Left ventricle myocardium inferior (tissue), 1 donor: ENCODE results near the gene SRPX. TPM values are rescaled to one million over a fixed set of nuclear protein-coding genes. Genes with fewer than 3 reads are reported as not detected.

Source experiments
- DNase-seq: peaks from one replicate; pipeline ENCODE4 v3.0.0-alpha.2; 2020
- H3K27ac ChIP-seq: fragments of 200-600 bp; replicated peaks from 2 replicates; pipeline ENCODE4 v1.8.0; 2021
- H3K27me3 ChIP-seq: fragments of 200-600 bp; 2 replicates; pipeline ENCODE4 v1.8.0; 2021; ENCODE audit warnings: low read depth
- H3K36me3 ChIP-seq: fragments of 200-600 bp; 2 replicates; pipeline ENCODE4 v1.8.0; 2021
- H3K4me1 ChIP-seq: fragments of 200-600 bp; 2 replicates; pipeline ENCODE4 v1.8.0; 2021
- H3K4me3 ChIP-seq: fragments of 200-600 bp; 2 replicates; pipeline ENCODE4 v1.8.0; 2021; ENCODE audit warnings: mild to moderate bottlenecking, moderate library complexity
- H3K9me3 ChIP-seq: fragments of 200-600 bp; replicated peaks from 2 replicates; pipeline ENCODE4 v1.8.0; 2021
- intact Hi-C: fragments of 100-400 bp; cut with micrococcal nuclease; formaldehyde crosslinking; loops from one replicate; pipeline ENCODE4 v1.11.0; 2022
- long read RNA-seq: library from polyadenylated mRNA; unstranded; transcript quantifications from one replicate; pipeline ENCODE4 v2.0.0, GENCODE V29; 2021
- total RNA-seq: library from RNA; stranded (reverse); fragmentation: NEBNext Ultra II Directional; extraction: Animal tissue kit (Norgen Biotek cat#: 25700); gene quantifications from one replicate; pipeline ENCODE4 v1.2.1, GENCODE V29; 2021
- TF ChIP-seq, protein P1 (sequence below): fragments of 200-600 bp; IDR thresholded peaks from 2 replicates; pipeline ENCODE4 v1.8.0; 2021; ENCODE audit warnings: antibody characterized with exemption, mild to moderate bottlenecking, borderline replicate concordance
- donor health status: DM: no; HTN: yes; CAD: no; lungs with severe emphysema.

Gene SRPX
- 55.9 TPM for total RNA-seq
- long read RNA-seq, transcript SRPX-206 (9 exons, 1,842 nt): minor isoform, 12 of 146 reads
- long read RNA-seq, transcript SRPX-201 (10 exons, 1,874 nt): major isoform, 117 of 146 reads
- long read RNA-seq, partial matches to known transcripts: 5 of 146 reads
- long read RNA-seq, other reads (novel, unspliced or antisense): 9 of 146 reads

DNA sequence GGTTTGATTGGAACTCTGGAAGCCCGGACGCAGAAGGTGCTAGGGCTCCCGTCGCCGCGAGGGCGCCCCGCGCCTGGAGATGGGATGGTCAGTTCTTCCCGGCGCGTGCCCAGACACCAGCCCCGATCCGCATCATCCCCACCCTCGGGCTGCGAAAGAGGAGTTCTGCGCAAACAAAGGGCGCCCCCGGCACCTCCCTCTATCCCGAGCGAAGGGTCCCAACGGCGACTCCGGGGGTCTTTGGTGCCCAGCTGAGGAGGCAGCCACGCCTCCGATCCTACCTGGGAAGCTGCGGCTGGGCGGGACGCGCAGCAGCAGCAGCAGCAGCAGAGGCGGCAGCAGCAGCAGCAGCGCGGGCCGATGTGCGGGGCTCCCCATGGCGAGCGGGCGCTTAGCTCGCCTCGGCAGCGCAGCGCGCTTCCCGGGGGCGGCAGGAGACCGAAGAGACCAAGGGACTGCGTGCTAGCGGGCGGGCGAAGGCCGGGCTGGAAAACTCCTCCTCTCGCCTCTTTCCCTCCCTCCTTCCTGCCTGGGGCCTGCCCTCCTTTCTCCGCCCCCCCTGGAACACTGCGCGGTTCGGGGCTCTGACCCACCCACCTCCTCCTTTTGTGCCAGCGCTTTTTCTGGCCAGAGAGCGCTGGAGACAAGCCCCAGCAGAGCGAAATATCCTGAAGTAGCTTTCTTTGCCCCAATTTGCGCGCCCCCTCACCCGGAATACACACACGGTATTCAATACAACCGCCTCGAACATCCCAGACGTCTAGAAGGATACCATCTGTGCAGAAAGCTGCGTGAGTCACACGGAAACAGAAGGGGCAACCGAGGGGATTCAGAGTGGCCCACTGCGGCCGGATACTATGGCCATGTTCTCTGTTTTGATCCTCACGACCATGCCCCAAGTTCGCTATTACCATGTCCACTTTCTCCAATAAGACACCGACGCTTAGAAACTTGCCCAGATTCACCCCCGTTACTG is at the start of gene SRPX:
SRPX (minus strand) TSS at position 457 of the 976 bp plus-strand sequence; CDS start at position 378, 79 bp downstream.
- Histone ChIP-seq H3K27me3 (no peaks in the 10 kb centered on the region), H3K4me1 (peaks cover 7% of the 10 kb centered on the region), H3K36me3 (no peaks in the 10 kb centered on the region), H3K9me3 (no peaks in the 10 kb centered on the region), H3K4me3 (peak within 1 kb of the TSS; percentile 70), H3K27ac (peak within 1 kb of the TSS; percentile 72)
- TF ChIP-seq, protein P1, sequence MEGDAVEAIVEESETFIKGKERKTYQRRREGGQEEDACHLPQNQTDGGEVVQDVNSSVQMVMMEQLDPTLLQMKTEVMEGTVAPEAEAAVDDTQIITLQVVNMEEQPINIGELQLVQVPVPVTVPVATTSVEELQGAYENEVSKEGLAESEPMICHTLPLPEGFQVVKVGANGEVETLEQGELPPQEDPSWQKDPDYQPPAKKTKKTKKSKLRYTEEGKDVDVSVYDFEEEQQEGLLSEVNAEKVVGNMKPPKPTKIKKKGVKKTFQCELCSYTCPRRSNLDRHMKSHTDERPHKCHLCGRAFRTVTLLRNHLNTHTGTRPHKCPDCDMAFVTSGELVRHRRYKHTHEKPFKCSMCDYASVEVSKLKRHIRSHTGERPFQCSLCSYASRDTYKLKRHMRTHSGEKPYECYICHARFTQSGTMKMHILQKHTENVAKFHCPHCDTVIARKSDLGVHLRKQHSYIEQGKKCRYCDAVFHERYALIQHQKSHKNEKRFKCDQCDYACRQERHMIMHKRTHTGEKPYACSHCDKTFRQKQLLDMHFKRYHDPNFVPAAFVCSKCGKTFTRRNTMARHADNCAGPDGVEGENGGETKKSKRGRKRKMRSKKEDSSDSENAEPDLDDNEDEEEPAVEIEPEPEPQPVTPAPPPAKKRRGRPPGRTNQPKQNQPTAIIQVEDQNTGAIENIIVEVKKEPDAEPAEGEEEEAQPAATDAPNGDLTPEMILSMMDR: no peak
- DNase-seq: peak; percentile 52
- intact Hi-C loops: no loop called here

- TF ChIP-seq, protein P1: no peak
- H3K27me3 ChIP-seq: no peaks in the 10 kb centered on the region
- DNase-seq: no peak
Measured at GRCh38 chrX:38268011-38268410, 47.3 kb upstream of the SRPX start.

GRCh38 chrX:38262715-38263620 is 42.3 kb upstream of the SRPX start:
- H3K27me3 ChIP-seq: no peaks in the 10 kb centered on the region
- DNase-seq: no peak
- H3K9me3 ChIP-seq: no peaks in the 10 kb centered on the region
- intact Hi-C loops: no loop called here
- H3K27ac ChIP-seq: no peak overlapping the region
- no peak overlapping the region for H3K4me3 ChIP-seq
- no peaks in the 10 kb centered on the region for H3K36me3 ChIP-seq
- TF ChIP-seq, protein P1: no peak
- no peaks in the 10 kb centered on the region for H3K4me1 ChIP-seq

More at GRCh38 chrX:38268011-38268410, 47.3 kb upstream of the SRPX start:
- no peak overlapping the region for H3K27ac ChIP-seq
- no peaks in the 10 kb centered on the region for H3K36me3 ChIP-seq
- no peak overlapping the region for H3K4me3 ChIP-seq
- H3K4me1 ChIP-seq: no peaks in the 10 kb centered on the region
- no peaks in the 10 kb centered on the region for H3K9me3 ChIP-seq
- intact Hi-C loops: no loop called here

- no peaks in the 10 kb centered on the region for H3K4me1 ChIP-seq
- no peaks in the 10 kb centered on the region for H3K27me3 ChIP-seq
- H3K4me3 ChIP-seq: no peak overlapping the region
- TF ChIP-seq, protein P1: peak; percentile 22
- intact Hi-C loops: no loop called here
- no peak for DNase-seq
- no peaks in the 10 kb centered on the region for H3K36me3 ChIP-seq
- no peaks in the 10 kb centered on the region for H3K9me3 ChIP-seq
- H3K27ac ChIP-seq: no peak overlapping the region
Measured at GRCh38 chrX:38260231-38260630, 39.6 kb upstream of the SRPX start.

GRCh38 chrX:38256019-38256418 is 35.3 kb upstream of the SRPX start:
- no peak overlapping the region for H3K27ac ChIP-seq
- intact Hi-C loops: no loop called here
- H3K9me3 ChIP-seq: no peaks in the 10 kb centered on the region
- H3K36me3 ChIP-seq: no peaks in the 10 kb centered on the region
- H3K4me1 ChIP-seq: no peaks in the 10 kb centered on the region
- DNase-seq: no peak
- TF ChIP-seq, protein P1: no peak
- H3K4me3 ChIP-seq: no peak overlapping the region
- no peaks in the 10 kb centered on the region for H3K27me3 ChIP-seq
